Ovary (tissue), 9 donors: ENCODE results near the gene TSPAN19. TPM values are rescaled to one million over a fixed set of nuclear protein-coding genes. Genes with fewer than 3 reads are reported as not detected.
A peak's percentile ranks its signal among the peaks of the same experiment; 100 is the strongest.

Experiments used
- DNase-seq, 5 donors: peaks; one replicate each; pipeline ENCODE4 v3.0.0-alpha.2; 2019 to 2020
- H3K27ac ChIP-seq, 2 donors: fragments of 200-600 bp; one replicate each; pipeline versions ENCODE4 v1.5.1 to v1.8.0; 2019 to 2022
- H3K27me3 ChIP-seq: fragments of 200-600 bp; one replicate; pipeline ENCODE4 v1.8.0; 2022
- H3K36me3 ChIP-seq: fragments of 200-600 bp; sonication (generic); one replicate; pipeline ENCODE4 v1.5.1; 2019
- H3K4me1 ChIP-seq: one replicate; pipeline ENCODE4 v1.8.1; 2013; ENCODE audit warnings: mild to moderate bottlenecking, moderate library complexity; ENCODE audit not compliant: insufficient read depth
- H3K4me3 ChIP-seq: fragments of 200-600 bp; sonication (generic); one replicate; pipeline ENCODE4 v1.5.1; 2017
- H3K9me3 ChIP-seq, 2 donors: fragments of 200-600 bp in 1 of 2; sonication (generic) in 1 of 2; one replicate each; pipeline versions ENCODE4 v1.5.1 to v1.8.1; 2013 to 2019; ENCODE audit warnings: mild to moderate bottlenecking in 1 of 2, moderate library complexity in 1 of 2
- CTCF ChIP-seq, 3 donors: fragments of 450-650 bp in 2 of 3; fragments of 200-600 bp in 1 of 3; IDR thresholded peaks; one replicate each; pipeline versions ENCODE4 v1.5.1 to v1.8.0; 2016 to 2022; ENCODE audit warnings: antibody characterized with exemption in 3 of 3, mild to moderate bottlenecking in 1 of 3
- EP300 ChIP-seq: sonication (generic); formaldehyde crosslinking; IDR thresholded peaks from one replicate; pipeline ENCODE4 v1.6.1; 2017; ENCODE audit warnings: antibody characterized with exemption
- POLR2A ChIP-seq: fragments of 450-650 bp; IDR thresholded peaks from one replicate; pipeline ENCODE4 v1.6.1; 2017; ENCODE audit warnings: antibody characterized with exemption, mild to moderate bottlenecking, moderate library complexity
- WGBS, 3 donors: extraction: QIAGEN DNeasy Blood & Tissue Kit in 1 of 3; methylation state at CpG; one replicate each; pipeline versions ENCODE4 v1.1.5 to v1.1.7; 2013 to 2017; 5-methylcytosine and 5-hydroxymethylcytosine counted together
- intact Hi-C, 4 donors: fragments of 100-400 bp; cut with DNase I; formaldehyde crosslinking; loops; one replicate each; pipeline versions ENCODE4 v1.11.0 to v1.15.1; 2022 to 2023
- polyA plus RNA-seq, 2 donors: library from polyadenylated mRNA; stranded (reverse); fragments of 200-250 nt in 1 of 2; fragments of 350-450 nt in 1 of 2; fragmentation: Illumina TruSeq in 1 of 2; extraction: RNeasy Lipid Tissue Mini Kit (QIAGEN cat#74804) in 1 of 2; gene quantifications; one replicate each; pipeline ENCODE4 v1.2.3, GENCODE V29; 2013 to 2014
- total RNA-seq, 7 donors: library from RNA; depleted of rRNA in 2 of 7; stranded (reverse); fragments of >200 nt in 2 of 7; fragmentation: NEBNext Ultra II Directional in 3 of 7; extraction: Animal tissue kit (Norgen Biotek cat#: 25700) in 3 of 7; gene quantifications; one replicate each; pipeline versions ENCODE4 v1.1.0 to v1.2.4, GENCODE V29; 2016 to 2023
- donor health status: DM: no; HTN: no; CAD: no; lungs with moderate emphysema.
- donor health status: DM: no; HTN: no; CAD: no.
- donor health status: Bipolar disorder and iron deficiency.
- donor health status: DM: yes; HTN: yes; CAD: no.
- donor health status: DM: no; HTN: no; CAD: no.
- donor health status: DM: yes; HTN: yes; CAD: no.

TSPAN19 gene
- total and polyA plus RNA-seq, 9 donors: not detected

- no peak overlapping the region for H3K4me3 ChIP-seq
- no peaks in the 10 kb centered on the region for H3K36me3 ChIP-seq
- no peak for TF ChIP-seq EP300
- no peak for TF ChIP-seq CTCF (IDR thresholded peaks at IDR 0.05)
- no peak for TF ChIP-seq POLR2A
- no peaks in the 10 kb centered on the region for H3K27me3 ChIP-seq
- no peaks in the 10 kb centered on the region for H3K4me1 ChIP-seq
- no peaks in the 10 kb centered on the region for H3K9me3 ChIP-seq
- no peak overlapping the region for H3K27ac ChIP-seq
- 44 to 52% (median 46%) methylated on average over 2 of the region's 2 CpGs for WGBS, 3 donors
- DNase-seq: no peak
- intact Hi-C loops: no loop called here
Measured at GRCh38 chr12:85057370-85057963, 21.4 kb upstream of the TSPAN19 start.

- H3K4me3 ChIP-seq: no peak overlapping the region
- DNase-seq: no peak
- no peaks in the 10 kb centered on the region for H3K27me3 ChIP-seq
- no peaks in the 10 kb centered on the region for H3K4me1 ChIP-seq
- no peak overlapping the region for H3K27ac ChIP-seq
- TF ChIP-seq EP300 (no peak), CTCF (IDR thresholded peaks at IDR 0.05) (no peak)
- no peaks in the 10 kb centered on the region for H3K9me3 ChIP-seq
- intact Hi-C loops: no loop called here
- H3K36me3 ChIP-seq: no peaks in the 10 kb centered on the region
Measured at GRCh38 chr12:85043829-85044228, 7.8 kb upstream of the TSPAN19 start.

DNA sequence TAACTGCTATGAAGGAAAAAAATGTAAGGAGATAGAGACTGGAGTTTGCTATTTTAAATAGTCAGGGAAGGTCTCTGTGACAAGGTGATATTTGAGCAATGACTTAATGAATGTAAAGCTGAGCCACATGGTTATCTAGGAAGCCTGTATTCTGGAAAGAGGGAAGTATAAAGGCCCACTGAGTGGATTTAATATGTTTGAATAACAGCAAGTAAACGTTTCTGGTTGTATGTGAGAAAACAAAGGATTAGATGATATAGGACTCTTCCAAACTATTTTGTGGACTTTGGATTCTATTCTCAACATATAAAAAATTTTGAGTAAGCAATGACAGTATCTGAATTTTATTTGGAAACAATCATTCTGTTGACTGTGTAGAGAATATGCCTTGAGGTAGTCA, 5.3 kb upstream of the TSPAN19 start:
- TF ChIP-seq CTCF (IDR thresholded peaks at IDR 0.05) (no peak), EP300 (no peak), POLR2A (no peak)
- intact Hi-C loops: no loop called here
- Histone ChIP-seq H3K27ac (no peak overlapping the region), H3K9me3 (no peaks in the 10 kb centered on the region), H3K27me3 (no peaks in the 10 kb centered on the region), H3K4me3 (no peak overlapping the region), H3K4me1 (no peaks in the 10 kb centered on the region), H3K36me3 (no peaks in the 10 kb centered on the region)
- no peak for DNase-seq
- WGBS, 3 donors: 28 to 52% (median 42%) methylated on average over 1 of the region's 1 CpG

- no peak overlapping the region for H3K27ac ChIP-seq
- peaks cover 2% of the 10 kb centered on the region for H3K4me1 ChIP-seq
- no peaks in the 10 kb centered on the region for H3K9me3 ChIP-seq
- no peaks in the 10 kb centered on the region for H3K36me3 ChIP-seq
- H3K27me3 ChIP-seq: no peaks in the 10 kb centered on the region
- H3K4me3 ChIP-seq: peak overlapping the region; percentile 44
- WGBS, 3 donors: 13 to 19% (median 17%) methylated on average over 3 of the region's 3 CpGs
- no peak for TF ChIP-seq CTCF (IDR thresholded peaks at IDR 0.05)
- TF ChIP-seq EP300: no peak
- no peak for TF ChIP-seq POLR2A
- intact Hi-C loops: loop anchor here in 1 of 4 donors (10.0 kb wide), 1 partner anchor 162 kb away; no protein-coding TSS in a partner anchor
- no peak for DNase-seq
Measured at GRCh38 chr12:85036733-85037132, 656 bp upstream of the TSPAN19 start.
